Measurements from ENCODE around the gene CLIC5.

- TF ChIP-seq CTCF (IDR thresholded peaks at IDR 0.05): no peak
- TF ChIP-seq POLR2A (IDR thresholded peaks at IDR 0.05): no peak
These were observed 157.0 kb downstream of the CLIC5 start for GRCh38 chr6:45858691-45859090.

Data from testis (tissue), 2 donors.